ENCODE results near the gene DLG1.
"Not testable (repeated sequence)": the region's sequence is repeated elsewhere in the genome, so short reads cannot be mapped to it uniquely, and the experiment has no call there.

Gene DLG1

GRCh38 chr3:197239857-197240256, 58.6 kb downstream of the DLG1 start:
- DNase-seq = no peak

- DNase-seq = no peak
These were observed 59.6 kb downstream of the DLG1 start for GRCh38 chr3:197238842-197239241.

- no peak for DNase-seq
These were observed 60.5 kb downstream of the DLG1 start for GRCh38 chr3:197237897-197238296.

GRCh38 chr3:197236362-197236761, 62.0 kb downstream of the DLG1 start:
- no peak for DNase-seq

GRCh38 chr3:197234947-197235914, 63.2 kb downstream of the DLG1 start:
- DNase-seq = no peak

GRCh38 chr3:197231321-197231720, 67.1 kb downstream of the DLG1 start:
- no peak for DNase-seq

- DNase-seq = no peak
These were observed 68.6 kb downstream of the DLG1 start for GRCh38 chr3:197229836-197230235.

- DNase-seq = no peak
These were observed 69.2 kb downstream of the DLG1 start for GRCh38 chr3:197229178-197229577.

- DNase-seq = no peak
These were observed 70.4 kb downstream of the DLG1 start for GRCh38 chr3:197227780-197228574.

- no peak for DNase-seq
These were observed 72.2 kb downstream of the DLG1 start for GRCh38 chr3:197226179-197226578.

GRCh38 chr3:197225579-197225978, 72.8 kb downstream of the DLG1 start:
- no peak for DNase-seq

GRCh38 chr3:197224034-197224444, 74.4 kb downstream of the DLG1 start:
- peak in 2 of 6 experiments; percentile 24 to 34 for DNase-seq

- DNase-seq = no peak
These were observed 75.5 kb downstream of the DLG1 start for GRCh38 chr3:197222937-197223370.

- no peak for DNase-seq
These were observed 78.8 kb downstream of the DLG1 start for GRCh38 chr3:197219619-197220018.

GRCh38 chr3:197218210-197218609, 80.2 kb downstream of the DLG1 start:
- DNase-seq = no peak

- no peak for DNase-seq
These were observed 81.5 kb downstream of the DLG1 start for GRCh38 chr3:197216914-197217313.

- DNase-seq = no peak
These were observed 82.1 kb downstream of the DLG1 start for GRCh38 chr3:197216169-197216860.

GRCh38 chr3:197212290-197212689, 86.1 kb downstream of the DLG1 start:
- no peak for DNase-seq

GRCh38 chr3:197211698-197212097, 86.7 kb downstream of the DLG1 start:
- DNase-seq = not testable (repeated sequence)

- no peak for DNase-seq
These were observed 88.8 kb downstream of the DLG1 start for GRCh38 chr3:197209366-197210260.

- DNase-seq = no peak
These were observed 91.5 kb downstream of the DLG1 start for GRCh38 chr3:197206913-197207312.

GRCh38 chr3:197205675-197206074, 92.7 kb downstream of the DLG1 start:
- DNase-seq = no peak
